HG03342 (cell line): Measurements from ENCODE around the gene IQSEC1.

Source experiments
- ATAC-seq: cut with Tn5 transposase; IDR thresholded peaks from one replicate; pipeline ENCODE4 v1.9.1; 2021; ENCODE audit warnings: mild to moderate bottlenecking, moderate library complexity; ENCODE audit not compliant: unreplicated experiment

IQSEC1 gene

DNA sequence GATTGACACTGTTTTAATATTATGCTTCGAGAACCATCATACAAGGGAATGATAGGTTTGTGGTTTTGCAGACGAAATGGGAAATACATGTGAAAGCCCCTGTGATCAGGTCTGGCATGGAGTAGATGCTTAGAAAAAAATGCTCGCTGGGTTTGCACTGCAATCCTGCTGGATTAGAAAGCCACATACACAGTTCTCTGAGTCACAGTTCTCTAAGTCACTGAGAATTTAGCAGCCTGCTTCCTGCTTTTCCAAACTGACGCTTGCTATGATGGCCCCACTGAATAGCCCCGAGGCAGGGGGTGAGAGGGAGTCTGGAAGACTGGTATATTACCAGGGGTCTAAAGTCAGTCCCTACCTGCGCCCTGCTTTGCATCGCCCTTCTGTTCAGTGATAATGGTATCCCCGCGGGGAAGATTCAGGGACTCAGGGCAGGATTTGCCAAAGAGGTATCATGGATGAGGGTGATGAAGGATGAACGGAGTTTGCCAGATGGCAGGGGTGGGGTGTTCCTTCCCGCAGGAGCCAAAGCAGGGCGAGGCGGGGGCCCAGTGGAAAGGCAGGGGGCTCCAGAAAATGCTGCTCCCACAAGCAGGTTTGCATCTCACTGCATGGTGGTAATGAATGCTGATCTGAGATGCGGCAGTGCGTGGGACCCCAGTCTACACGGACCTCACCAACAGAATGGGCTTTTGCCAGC lies 82.3 kb downstream of the IQSEC1 start:
- ATAC-seq = no peak

GRCh38 chr3:12990306-12990705 lies 82.9 kb downstream of the IQSEC1 start:
- ATAC-seq = no peak

GRCh38 chr3:12988728-12989454 lies 84.3 kb downstream of the IQSEC1 start:
- ATAC-seq = no peak

GRCh38 chr3:12987602-12988001 lies 85.6 kb downstream of the IQSEC1 start:
- no peak for ATAC-seq

DNA sequence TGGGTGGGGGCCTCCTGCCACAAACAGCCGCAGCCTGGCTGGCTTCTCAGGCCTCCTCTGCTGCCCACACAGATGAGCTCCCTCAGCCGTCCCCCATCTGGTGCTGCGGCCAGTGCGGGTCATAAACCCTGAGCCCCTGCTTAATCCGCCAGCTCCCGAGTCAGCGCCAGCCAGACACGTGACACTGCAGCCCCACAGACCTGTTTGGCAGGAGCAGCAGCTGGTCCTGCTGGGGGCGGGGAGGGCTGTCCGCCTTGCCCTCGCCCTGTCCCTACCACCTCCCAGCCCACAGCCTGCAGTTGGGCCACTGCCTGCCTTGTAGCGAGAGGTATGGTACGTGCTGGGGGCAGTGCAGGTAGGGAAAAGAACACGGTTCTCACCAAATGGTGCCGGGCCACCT lies 86.2 kb downstream of the IQSEC1 start:
- no peak for ATAC-seq

DNA sequence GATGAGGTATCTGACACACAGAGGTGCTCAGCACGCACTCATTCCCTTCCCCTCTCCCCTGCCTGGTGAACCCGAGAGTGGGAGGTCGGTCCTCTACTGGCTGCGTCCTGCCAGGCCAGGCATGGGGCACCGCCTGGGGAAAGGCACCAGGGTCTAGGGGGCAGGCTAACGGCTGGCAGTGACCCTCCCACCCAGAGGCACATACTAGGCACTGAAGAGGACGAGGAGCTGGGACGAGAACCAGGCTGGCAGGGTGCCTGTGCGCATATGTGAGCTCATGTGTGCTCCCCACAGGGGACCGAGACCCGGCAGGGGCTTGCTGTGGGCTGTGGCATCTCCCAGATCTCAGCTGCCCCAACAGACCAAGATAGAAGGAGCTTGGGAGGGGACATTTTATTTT lies 86.7 kb downstream of the IQSEC1 start:
- no peak for ATAC-seq

- no peak for ATAC-seq
Measured at GRCh38 chr3:12986031-12986430, 87.2 kb downstream of the IQSEC1 start.

- ATAC-seq = no peak
Measured at GRCh38 chr3:12985148-12985547, 88.1 kb downstream of the IQSEC1 start.

- ATAC-seq = peak; percentile 49
Measured at GRCh38 chr3:12984023-12984823, 89.0 kb downstream of the IQSEC1 start.

DNA sequence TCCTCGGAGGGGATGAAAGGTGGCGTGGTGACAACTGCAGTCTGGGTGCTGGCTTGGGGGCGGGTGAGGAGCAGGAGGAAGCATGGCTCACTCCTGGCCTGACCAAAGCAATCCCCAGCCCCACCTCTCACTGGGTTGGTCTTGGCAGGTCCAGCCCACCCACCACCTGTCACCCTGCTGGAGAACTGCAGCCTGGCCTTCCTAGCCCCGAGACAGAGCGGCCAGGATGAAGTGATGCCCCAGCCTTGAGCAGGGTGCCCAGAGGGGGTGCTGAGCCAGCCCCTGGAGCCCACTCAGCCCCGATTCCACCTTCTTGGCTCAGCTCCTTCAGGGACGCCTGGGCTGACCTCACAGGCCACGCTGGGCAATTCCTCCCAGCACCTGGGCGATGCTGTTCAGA lies 89.9 kb downstream of the IQSEC1 start:
- ATAC-seq = no peak

DNA sequence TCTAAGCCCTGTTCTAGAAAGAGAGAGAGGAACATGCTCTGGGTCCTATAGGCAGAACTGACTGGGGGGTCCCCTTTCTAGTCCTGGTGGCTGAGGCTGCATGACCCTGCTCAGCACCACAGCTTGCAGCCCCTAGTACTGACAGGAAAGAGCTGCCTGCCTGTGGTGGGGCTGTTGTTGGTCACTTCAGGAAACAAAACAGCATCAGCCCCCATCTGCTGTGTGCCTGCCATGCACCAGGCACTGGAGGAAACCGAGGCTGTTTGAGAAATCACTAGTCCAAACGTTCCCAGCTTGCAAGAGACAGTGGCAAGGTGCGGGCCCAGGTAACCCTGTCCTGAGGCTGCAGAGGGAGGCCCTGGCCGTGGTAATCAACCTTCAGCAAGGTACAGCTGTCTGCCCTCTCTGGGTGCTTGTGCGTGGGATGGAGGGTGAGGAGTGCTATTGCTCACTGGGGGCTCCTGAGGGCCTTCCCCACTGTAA lies 90.6 kb downstream of the IQSEC1 start:
- ATAC-seq = peak; percentile 69

DNA sequence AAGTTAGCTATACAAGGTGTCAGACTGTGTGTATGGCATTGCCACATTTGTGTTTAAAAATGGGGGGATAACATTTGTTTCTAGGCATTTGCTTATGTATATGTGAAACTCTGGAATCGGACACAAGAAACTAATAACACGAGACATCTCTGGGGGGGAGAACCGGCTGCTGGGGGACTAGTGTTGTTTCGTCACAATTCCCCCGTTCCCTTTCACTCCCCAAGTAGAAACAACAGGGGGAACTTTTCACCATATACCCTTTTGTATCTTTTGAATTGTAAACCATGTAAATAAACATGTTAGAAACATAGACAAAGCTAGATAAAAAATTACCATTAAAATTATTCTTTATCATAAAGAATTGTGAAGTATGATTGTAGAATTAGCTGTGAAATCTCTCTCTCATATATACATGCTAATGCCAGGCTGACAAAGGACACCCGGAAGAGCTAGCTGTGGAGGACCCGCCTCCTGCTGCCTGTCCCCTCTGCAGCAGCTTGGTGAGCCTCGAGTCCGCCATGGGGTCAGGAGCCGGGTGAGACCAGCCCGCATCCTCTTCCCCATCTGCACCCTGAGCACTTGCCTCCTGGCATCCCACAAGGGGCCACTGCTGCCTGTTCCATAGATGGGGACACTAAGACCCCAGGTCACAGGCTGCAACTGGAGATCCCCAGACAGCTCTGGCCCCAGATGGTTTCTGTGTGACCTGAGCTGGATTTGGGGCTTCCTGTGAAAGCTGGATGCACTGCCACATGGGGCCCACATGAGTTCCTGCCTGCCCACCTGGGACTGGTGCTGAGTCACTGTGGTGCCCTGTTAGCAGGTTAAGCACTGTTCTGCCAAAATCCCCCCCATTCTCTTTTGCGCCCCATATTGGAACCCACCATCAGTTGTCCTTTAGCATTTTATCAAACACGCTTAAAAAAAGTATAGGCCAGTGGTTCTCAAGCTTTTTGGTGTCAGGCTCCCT lies 91.6 kb downstream of the IQSEC1 start:
- ATAC-seq = no peak

GRCh38 chr3:12980596-12981290 lies 92.5 kb downstream of the IQSEC1 start:
- no peak for ATAC-seq

DNA sequence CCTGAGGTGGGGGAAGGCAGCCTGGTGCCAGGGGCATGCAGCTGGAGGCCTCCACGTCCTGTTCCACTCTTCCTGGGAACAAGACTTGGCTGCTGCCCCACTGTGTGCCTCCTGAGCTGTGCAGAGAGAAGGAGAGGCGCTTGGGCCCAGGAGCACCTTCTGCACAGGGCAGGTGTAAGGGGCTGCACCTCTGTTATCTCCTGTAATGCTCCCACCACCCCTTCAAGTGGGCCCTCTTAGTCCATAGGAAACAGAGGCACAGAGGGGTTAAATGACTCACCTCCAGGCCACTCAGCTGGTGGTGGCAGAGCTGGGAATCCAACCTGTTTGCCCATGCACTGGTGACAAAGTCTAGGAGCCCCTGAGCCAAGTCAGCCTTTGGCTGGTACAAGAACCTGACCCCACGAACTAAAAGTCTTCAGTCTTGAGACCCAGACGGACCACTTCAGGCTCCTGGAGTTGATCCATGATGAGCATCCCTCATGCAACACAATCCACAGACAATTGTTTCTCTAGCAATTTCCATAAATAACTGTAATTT lies 93.2 kb downstream of the IQSEC1 start:
- no peak for ATAC-seq

DNA sequence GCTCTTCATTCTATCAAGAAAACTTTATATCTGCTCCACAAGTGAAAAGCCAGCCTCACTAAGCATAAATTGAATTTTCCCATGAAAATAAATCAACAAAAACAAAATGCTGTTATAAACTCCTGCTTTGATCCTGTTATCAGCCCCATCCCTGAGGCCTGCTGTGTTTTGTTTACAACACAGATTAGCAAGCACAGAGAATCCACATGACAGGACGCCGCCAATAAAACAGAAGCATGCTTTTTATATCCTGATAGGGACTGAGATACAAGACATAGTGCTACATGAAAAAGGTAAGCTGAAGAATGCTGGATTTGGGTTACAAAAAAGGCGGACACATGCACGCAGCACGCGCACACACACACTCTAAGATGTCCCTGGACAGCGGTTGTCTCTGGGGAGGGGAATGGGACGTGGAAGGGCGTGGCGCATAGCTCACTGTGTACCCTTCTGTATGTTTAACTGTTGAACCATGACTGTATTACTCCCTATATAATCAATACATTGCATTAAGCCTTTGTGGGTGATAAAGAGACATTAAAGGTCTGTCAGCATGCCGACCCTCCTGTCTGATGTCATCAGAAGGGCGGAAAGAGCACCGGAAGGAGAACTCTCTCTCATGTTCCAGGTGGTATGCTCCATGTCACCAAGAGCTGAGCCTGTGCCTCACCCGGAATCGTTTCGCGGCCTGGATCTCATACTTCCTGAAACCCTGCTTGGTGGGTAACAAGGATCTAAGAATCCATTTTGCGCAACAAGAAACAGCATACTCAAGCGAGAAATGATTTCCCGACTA lies 93.9 kb downstream of the IQSEC1 start:
- ATAC-seq = no peak

- ATAC-seq = no peak
Measured at GRCh38 chr3:12978682-12979081, 94.5 kb downstream of the IQSEC1 start.

DNA sequence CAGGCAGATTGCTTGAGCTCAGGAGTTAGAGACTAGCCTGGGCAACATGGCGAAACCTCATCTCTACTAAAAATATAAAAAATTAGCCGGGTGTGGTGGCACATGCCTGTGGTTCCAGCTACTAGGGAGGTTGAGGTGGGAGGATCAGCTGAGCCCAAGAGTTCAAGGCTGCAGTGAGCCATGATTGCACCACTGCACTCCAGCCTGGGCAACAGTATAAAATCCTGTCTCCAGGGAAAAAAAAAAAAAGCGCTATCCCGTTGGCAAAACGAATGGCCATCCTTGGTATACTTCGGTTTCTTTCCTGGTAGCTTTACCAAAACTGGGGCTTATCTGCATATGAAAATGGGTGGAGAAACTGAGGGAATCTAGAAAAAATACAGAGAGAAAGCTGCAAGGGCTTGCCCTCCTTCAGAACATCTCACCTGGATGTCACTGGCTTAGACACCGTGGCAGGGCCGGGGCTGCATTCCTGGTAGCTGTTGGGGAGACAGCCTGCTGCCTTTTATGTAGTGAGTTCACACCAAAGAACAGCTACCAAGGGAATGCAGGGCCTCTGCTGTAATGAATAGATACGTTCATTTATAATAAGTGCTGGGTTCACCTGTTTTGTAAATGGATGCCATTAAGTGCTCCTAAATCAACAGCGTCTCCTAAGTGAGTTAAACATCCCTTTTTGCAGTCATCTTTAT lies 96.0 kb downstream of the IQSEC1 start:
- ATAC-seq = no peak
